ENCODE results near the gene RSRC1. TPM values are rescaled to one million over a fixed set of nuclear protein-coding genes. Genes with fewer than 3 reads are reported as not detected.
"Not testable (repeated sequence)": the region's sequence is repeated elsewhere in the genome, so short reads cannot be mapped to it uniquely, and the experiment has no call there.

The RSRC1 gene
- total RNA-seq, 1 donor from 2014 or later = 45.6 TPM

GRCh38 chr3:158488670-158489069, 378.8 kb downstream of the RSRC1 start:
- TF ChIP-seq, protein P1, sequence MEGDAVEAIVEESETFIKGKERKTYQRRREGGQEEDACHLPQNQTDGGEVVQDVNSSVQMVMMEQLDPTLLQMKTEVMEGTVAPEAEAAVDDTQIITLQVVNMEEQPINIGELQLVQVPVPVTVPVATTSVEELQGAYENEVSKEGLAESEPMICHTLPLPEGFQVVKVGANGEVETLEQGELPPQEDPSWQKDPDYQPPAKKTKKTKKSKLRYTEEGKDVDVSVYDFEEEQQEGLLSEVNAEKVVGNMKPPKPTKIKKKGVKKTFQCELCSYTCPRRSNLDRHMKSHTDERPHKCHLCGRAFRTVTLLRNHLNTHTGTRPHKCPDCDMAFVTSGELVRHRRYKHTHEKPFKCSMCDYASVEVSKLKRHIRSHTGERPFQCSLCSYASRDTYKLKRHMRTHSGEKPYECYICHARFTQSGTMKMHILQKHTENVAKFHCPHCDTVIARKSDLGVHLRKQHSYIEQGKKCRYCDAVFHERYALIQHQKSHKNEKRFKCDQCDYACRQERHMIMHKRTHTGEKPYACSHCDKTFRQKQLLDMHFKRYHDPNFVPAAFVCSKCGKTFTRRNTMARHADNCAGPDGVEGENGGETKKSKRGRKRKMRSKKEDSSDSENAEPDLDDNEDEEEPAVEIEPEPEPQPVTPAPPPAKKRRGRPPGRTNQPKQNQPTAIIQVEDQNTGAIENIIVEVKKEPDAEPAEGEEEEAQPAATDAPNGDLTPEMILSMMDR (conservative IDR thresholded peaks at IDR 0.05; ENCODE audit: low read depth, low read length) = no peak
- no peak overlapping the region for H3K4me3 ChIP-seq (ENCODE audit: low read depth, low read length)
- DNase-seq (ENCODE audit: low read depth) = no peak

GRCh38 chr3:158489181-158489580, 379.3 kb downstream of the RSRC1 start:
- TF ChIP-seq, protein P1 (conservative IDR thresholded peaks at IDR 0.05; ENCODE audit: low read depth, low read length) = no peak
- DNase-seq (ENCODE audit: low read depth) = no peak
- H3K4me3 ChIP-seq (ENCODE audit: low read depth, low read length) = no peak overlapping the region

GRCh38 chr3:158491968-158492367, 382.1 kb downstream of the RSRC1 start:
- DNase-seq (ENCODE audit: low read depth) = no peak
- H3K4me3 ChIP-seq (ENCODE audit: low read depth, low read length) = no peak overlapping the region
- TF ChIP-seq, protein P1 (conservative IDR thresholded peaks at IDR 0.05; ENCODE audit: low read depth, low read length) = no peak

DNA sequence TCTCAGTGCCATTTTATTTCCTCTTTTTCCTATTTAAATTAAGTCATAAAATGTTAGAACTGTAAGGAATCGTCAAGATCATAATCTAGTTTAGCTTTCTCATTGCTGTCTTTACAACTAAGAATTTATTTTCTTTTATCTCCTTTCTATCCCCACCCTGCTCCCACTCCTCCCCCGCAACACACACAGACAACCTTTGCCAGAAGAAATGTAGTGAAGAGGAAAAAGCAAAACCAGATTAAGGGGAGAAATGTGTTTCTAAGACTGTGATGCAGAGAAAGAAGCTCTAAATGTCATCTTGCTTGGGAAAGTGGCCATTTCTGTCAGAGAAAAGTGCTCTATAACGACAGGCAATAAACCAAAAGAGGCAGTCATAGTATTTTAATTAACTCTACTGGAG, 382.8 kb downstream of the RSRC1 start:
- TF ChIP-seq, protein P1 (conservative IDR thresholded peaks at IDR 0.05; ENCODE audit: low read depth, low read length) = no peak

DNA sequence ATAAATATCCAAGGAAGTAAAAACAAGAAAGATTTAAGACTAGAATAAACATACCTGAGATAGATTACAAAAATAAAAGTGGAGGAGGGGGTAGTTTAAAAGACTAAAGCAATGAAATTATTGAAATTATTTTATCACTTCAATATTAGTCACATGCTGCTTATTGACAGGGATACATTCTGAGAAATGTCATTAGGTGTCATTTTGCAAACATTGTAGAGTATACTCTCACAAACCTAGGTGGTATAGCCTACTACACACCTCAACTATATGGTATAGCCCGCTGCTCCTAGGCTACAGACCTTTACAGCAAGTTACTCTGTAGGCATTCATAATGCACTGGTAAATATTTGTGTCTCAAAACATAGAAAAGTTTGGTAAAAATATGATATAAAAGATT, 384.0 kb downstream of the RSRC1 start:
- TF ChIP-seq, protein P1 (conservative IDR thresholded peaks at IDR 0.05; ENCODE audit: low read depth, low read length) = no peak
- no peak for DNase-seq (ENCODE audit: low read depth)

More for the DNA sequence above, 382.8 kb downstream of the RSRC1 start:
- H3K4me3 ChIP-seq (ENCODE audit: low read depth, low read length) = no peak overlapping the region
- no peak for DNase-seq (ENCODE audit: low read depth)

GRCh38 chr3:158494673-158495072, 384.8 kb downstream of the RSRC1 start:
- no peak overlapping the region for H3K4me3 ChIP-seq (ENCODE audit: low read depth, low read length)
- DNase-seq (ENCODE audit: low read depth) = no peak
- TF ChIP-seq, protein P1 (conservative IDR thresholded peaks at IDR 0.05; ENCODE audit: low read depth, low read length) = no peak

More for the DNA sequence above, 384.0 kb downstream of the RSRC1 start:
- no peak overlapping the region for H3K4me3 ChIP-seq (ENCODE audit: low read depth, low read length)

DNA sequence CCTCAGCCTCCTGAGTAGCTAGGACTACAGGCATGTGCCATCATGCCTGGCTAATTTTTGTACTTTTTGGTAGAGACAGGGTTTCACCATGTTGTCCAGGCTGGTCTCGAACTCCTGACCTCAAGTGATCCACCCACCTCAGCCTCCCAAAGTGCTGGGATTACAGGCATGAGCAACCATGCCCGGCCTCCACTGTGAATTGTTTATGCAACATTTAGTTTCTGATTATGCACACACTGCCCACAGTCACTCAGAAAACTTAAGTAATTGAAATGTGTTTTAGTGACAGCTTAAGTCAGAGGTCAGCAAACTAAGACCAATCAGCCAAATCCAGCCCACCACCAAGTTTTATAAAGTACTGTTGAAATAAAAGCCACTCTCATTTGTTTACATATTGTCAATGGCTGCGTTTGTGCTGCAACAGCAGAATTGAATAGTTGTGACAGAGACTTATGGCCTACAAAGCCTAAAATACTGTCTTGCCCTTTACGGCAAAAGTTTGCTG, 385.6 kb downstream of the RSRC1 start:
- not testable (repeated sequence) for H3K4me3 ChIP-seq (ENCODE audit: low read depth, low read length); DNase-seq (ENCODE audit: low read depth)
